ENCODE results near the gene TPRG1L. TPM values are rescaled to one million over a fixed set of nuclear protein-coding genes. Genes with fewer than 3 reads are reported as not detected.

Gene TPRG1L
- total and polyA plus RNA-seq, 4 donors = 24.1 to 46.6 (median 32.9) TPM

GRCh38 chr1:3603571-3604467, 21.0 kb upstream of the TPRG1L start:
- H3K9ac ChIP-seq (ENCODE audit: insufficient read depth in 1 of 2, low read length in 2 of 2) = no peak overlapping the region
- H3K36me3 ChIP-seq (ENCODE audit: control insufficient read depth in 4 of 4, insufficient read depth in 4 of 4, low read length in 4 of 4) = peaks cover 0 to 14% (median 5%) of the 10 kb centered on the region in 4 donors
- ATAC-seq (ENCODE audit: insufficient read depth, low FRiP score) (no peak), DNase-seq (peak; percentile 54 to 76 (median 61))
- WGBS, 2 donors = 79 to 87% methylated on average over 28 to 29 of the region's 29 CpGs
- H3K9me3 ChIP-seq (ENCODE audit: control insufficient read depth in 4 of 4, insufficient read depth in 3 of 4, low read length in 3 of 4) = no peaks in the 10 kb centered on the region
- no peak for TF ChIP-seq CTCF (IDR thresholded peaks at IDR 0.05; ENCODE audit: control extremely low read depth, extremely low read depth)
- no peaks in the 10 kb centered on the region for H3K27me3 ChIP-seq (ENCODE audit: control insufficient read depth in 3 of 3, insufficient read depth in 3 of 3, low read length in 2 of 3)
- H3K4me3 ChIP-seq = no peak overlapping the region
- H3K27ac ChIP-seq (ENCODE audit: low read depth in 1 of 2, low read length in 1 of 2) = no peak overlapping the region
- peaks cover 0 to 42% (median 23%) of the 10 kb centered on the region in 5 donors for H3K4me1 ChIP-seq (ENCODE audit: control insufficient read depth in 5 of 5, insufficient read depth in 5 of 5, low read length in 5 of 5)

GRCh38 chr1:3604468-3604974, 20.3 kb upstream of the TPRG1L start:
- Histone ChIP-seq H3K4me3 (no peak overlapping the region), H3K27ac (ENCODE audit: low read depth in 1 of 2, low read length in 1 of 2) (no peak overlapping the region), H3K36me3 (ENCODE audit: control insufficient read depth in 4 of 4, insufficient read depth in 4 of 4, low read length in 4 of 4) (peaks cover 0 to 14% (median 5%) of the 10 kb centered on the region in 4 donors), H3K4me1 (ENCODE audit: control insufficient read depth in 5 of 5, insufficient read depth in 5 of 5, low read length in 5 of 5) (peaks cover 0 to 42% (median 24%) of the 10 kb centered on the region in 5 donors), H3K9me3 (ENCODE audit: control insufficient read depth in 4 of 4, insufficient read depth in 3 of 4, low read length in 3 of 4) (no peaks in the 10 kb centered on the region), H3K9ac (ENCODE audit: insufficient read depth in 1 of 2, low read length in 2 of 2) (no peak overlapping the region), H3K27me3 (ENCODE audit: control insufficient read depth in 3 of 3, insufficient read depth in 3 of 3, low read length in 2 of 3) (no peaks in the 10 kb centered on the region)
- no peak for DNase-seq
- WGBS, 2 donors = 86 to 87% methylated on average over 8 of the region's 8 CpGs
- ATAC-seq (ENCODE audit: insufficient read depth, low FRiP score) = no peak
- TF ChIP-seq CTCF (IDR thresholded peaks at IDR 0.05; ENCODE audit: control extremely low read depth, extremely low read depth) = no peak

- ATAC-seq (ENCODE audit: insufficient read depth, low FRiP score) (no peak), DNase-seq (no peak)
- H3K27ac ChIP-seq (ENCODE audit: low read depth in 1 of 2, low read length in 1 of 2) = no peak overlapping the region
- 92 to 97% methylated on average over 7 of the region's 7 CpGs for whole genome bisulfite sequencing, 2 donors
- H3K27me3 ChIP-seq (ENCODE audit: control insufficient read depth in 3 of 3, insufficient read depth in 3 of 3, low read length in 2 of 3) = no peaks in the 10 kb centered on the region
- no peaks in the 10 kb centered on the region for H3K9me3 ChIP-seq (ENCODE audit: control insufficient read depth in 4 of 4, insufficient read depth in 3 of 4, low read length in 3 of 4)
- peaks cover 0 to 14% (median 5%) of the 10 kb centered on the region in 4 donors for H3K36me3 ChIP-seq (ENCODE audit: control insufficient read depth in 4 of 4, insufficient read depth in 4 of 4, low read length in 4 of 4)
- TF ChIP-seq CTCF (IDR thresholded peaks at IDR 0.05; ENCODE audit: control extremely low read depth, extremely low read depth) = no peak
- peaks cover 0 to 43% (median 21%) of the 10 kb centered on the region in 5 donors for H3K4me1 ChIP-seq (ENCODE audit: control insufficient read depth in 5 of 5, insufficient read depth in 5 of 5, low read length in 5 of 5)
- H3K9ac ChIP-seq (ENCODE audit: insufficient read depth in 1 of 2, low read length in 2 of 2) = no peak overlapping the region
- no peak overlapping the region for H3K4me3 ChIP-seq
These were observed 19.6 kb upstream of the TPRG1L start for GRCh38 chr1:3604997-3605823.
